ENCODE data around the gene DHDH.
"Not testable (repeated sequence)": the region's sequence is repeated elsewhere in the genome, so short reads cannot be mapped to it uniquely, and the experiment has no call there.

DHDH gene

GRCh38 chr19:48895226-48895625 lies 38.3 kb upstream of the DHDH start:
- Histone ChIP-seq H3K56ac (ENCODE audit: low read length) (peak overlapping the region; percentile 34), H3K4ac (ENCODE audit: low read depth, low read length) (no peak overlapping the region), H2BK120ac (ENCODE audit: low read depth, low read length) (no peak overlapping the region), H3K36me3 (ENCODE audit: control insufficient read depth, insufficient read depth, low read length) (no peaks in the 10 kb centered on the region), H3K18ac (ENCODE audit: low read length) (no peak overlapping the region), H2AK5ac (ENCODE audit: low read length) (no peak overlapping the region), H3K4me1 (ENCODE audit: control insufficient read depth, low read depth, low read length) (no peaks in the 10 kb centered on the region), H3K79me1 (ENCODE audit: low read length) (no peaks in the 10 kb centered on the region), H4K8ac (ENCODE audit: low read depth, low read length) (no peak overlapping the region), H3K4me3 (ENCODE audit: low read length) (no peak overlapping the region), H3K4me2 (ENCODE audit: low read length) (no peak overlapping the region), H3K27ac (ENCODE audit: low read depth, low read length) (no peak overlapping the region), H3K9ac (ENCODE audit: low read length) (no peak overlapping the region), H2BK5ac (ENCODE audit: low read length) (no peak overlapping the region), H3K27me3 (ENCODE audit: insufficient read depth, low read length, poor library complexity) (no peaks in the 10 kb centered on the region), H2BK15ac (replicated peaks; ENCODE audit: low read depth) (no peak overlapping the region), H4K5ac (ENCODE audit: low read length) (no peak overlapping the region), H3K23ac (ENCODE audit: low read length) (no peak overlapping the region), H3K79me2 (ENCODE audit: control insufficient read depth, insufficient read depth, low read length) (no peaks in the 10 kb centered on the region)
- no CpG with 5 or more reads among the region's 21 CpGs for WGBS (ENCODE audit: extremely low coverage, insufficient coverage, low lambda C conversion rate)
- no peak for DNase-seq

- no peak overlapping the region for H2BK120ac ChIP-seq (ENCODE audit: low read depth, low read length)
- peak overlapping the region; percentile 89 for H3K4ac ChIP-seq (ENCODE audit: low read depth, low read length)
- no peaks in the 10 kb centered on the region for H3K4me1 ChIP-seq (ENCODE audit: control insufficient read depth, low read depth, low read length)
- no peaks in the 10 kb centered on the region for H3K79me1 ChIP-seq (ENCODE audit: low read length)
- no peak overlapping the region for H2BK15ac ChIP-seq (replicated peaks; ENCODE audit: low read depth)
- no peak overlapping the region for H4K8ac ChIP-seq (ENCODE audit: low read depth, low read length)
- H4K5ac ChIP-seq (ENCODE audit: low read length) = no peak overlapping the region
- no peak overlapping the region for H3K4me3 ChIP-seq (ENCODE audit: low read length)
- peak overlapping the region; percentile 61 for H3K18ac ChIP-seq (ENCODE audit: low read length)
- H2BK5ac ChIP-seq (ENCODE audit: low read length) = no peak overlapping the region
- peak overlapping the region; percentile 37 for H3K56ac ChIP-seq (ENCODE audit: low read length)
- H3K23ac ChIP-seq (ENCODE audit: low read length) = no peak overlapping the region
- no CpG with 5 or more reads among the region's 25 CpGs for WGBS (ENCODE audit: extremely low coverage, insufficient coverage, low lambda C conversion rate)
- H3K9ac ChIP-seq (ENCODE audit: low read length) = peak overlapping the region; percentile 56
- no peaks in the 10 kb centered on the region for H3K27me3 ChIP-seq (ENCODE audit: insufficient read depth, low read length, poor library complexity)
- no peaks in the 10 kb centered on the region for H3K36me3 ChIP-seq (ENCODE audit: control insufficient read depth, insufficient read depth, low read length)
- H3K27ac ChIP-seq (ENCODE audit: low read depth, low read length) = no peak overlapping the region
- H3K4me2 ChIP-seq (ENCODE audit: low read length) = no peak overlapping the region
- peak; percentile 75 for DNase-seq
- no peak overlapping the region for H2AK5ac ChIP-seq (ENCODE audit: low read length)
- H3K79me2 ChIP-seq (ENCODE audit: control insufficient read depth, insufficient read depth, low read length) = peaks cover 3% of the 10 kb centered on the region
Observed at GRCh38 chr19:48896191-48896720, 37.2 kb upstream of the DHDH start.

- DNase-seq = no peak
- H2AK5ac ChIP-seq (ENCODE audit: low read length) = no peak overlapping the region
- H3K18ac ChIP-seq (ENCODE audit: low read length) = no peak overlapping the region
- WGBS (ENCODE audit: extremely low coverage, insufficient coverage, low lambda C conversion rate) = no CpG with 5 or more reads among the region's 5 CpGs
- no peak overlapping the region for H4K8ac ChIP-seq (ENCODE audit: low read depth, low read length)
- no peak overlapping the region for H2BK15ac ChIP-seq (replicated peaks; ENCODE audit: low read depth)
- no peak overlapping the region for H3K4ac ChIP-seq (ENCODE audit: low read depth, low read length)
- peaks cover 3% of the 10 kb centered on the region for H3K79me2 ChIP-seq (ENCODE audit: control insufficient read depth, insufficient read depth, low read length)
- H3K4me3 ChIP-seq (ENCODE audit: low read length) = no peak overlapping the region
- no peaks in the 10 kb centered on the region for H3K4me1 ChIP-seq (ENCODE audit: control insufficient read depth, low read depth, low read length)
- no peak overlapping the region for H2BK120ac ChIP-seq (ENCODE audit: low read depth, low read length)
- H4K5ac ChIP-seq (ENCODE audit: low read length) = no peak overlapping the region
- H3K4me2 ChIP-seq (ENCODE audit: low read length) = no peak overlapping the region
- no peak overlapping the region for H3K27ac ChIP-seq (ENCODE audit: low read depth, low read length)
- no peak overlapping the region for H3K9ac ChIP-seq (ENCODE audit: low read length)
- no peak overlapping the region for H2BK5ac ChIP-seq (ENCODE audit: low read length)
- H3K23ac ChIP-seq (ENCODE audit: low read length) = no peak overlapping the region
- no peaks in the 10 kb centered on the region for H3K79me1 ChIP-seq (ENCODE audit: low read length)
- H3K36me3 ChIP-seq (ENCODE audit: control insufficient read depth, insufficient read depth, low read length) = no peaks in the 10 kb centered on the region
- no peaks in the 10 kb centered on the region for H3K27me3 ChIP-seq (ENCODE audit: insufficient read depth, low read length, poor library complexity)
- no peak overlapping the region for H3K56ac ChIP-seq (ENCODE audit: low read length)
Observed at GRCh38 chr19:48897181-48897580, 36.3 kb upstream of the DHDH start.

- H4K8ac ChIP-seq (ENCODE audit: low read depth, low read length); H3K79me2 ChIP-seq (ENCODE audit: control insufficient read depth, insufficient read depth, low read length); H4K5ac ChIP-seq (ENCODE audit: low read length); H3K27me3 ChIP-seq (ENCODE audit: insufficient read depth, low read length, poor library complexity); H2AK5ac ChIP-seq (ENCODE audit: low read length); H3K4me1 ChIP-seq (ENCODE audit: control insufficient read depth, low read depth, low read length); H3K4me2 ChIP-seq (ENCODE audit: low read length); H3K79me1 ChIP-seq (ENCODE audit: low read length); H3K4ac ChIP-seq (ENCODE audit: low read depth, low read length); H3K36me3 ChIP-seq (ENCODE audit: control insufficient read depth, insufficient read depth, low read length); H3K9ac ChIP-seq (ENCODE audit: low read length); DNase-seq; H2BK15ac ChIP-seq (replicated peaks; ENCODE audit: low read depth); H2BK5ac ChIP-seq (ENCODE audit: low read length); H3K27ac ChIP-seq (ENCODE audit: low read depth, low read length); H2BK120ac ChIP-seq (ENCODE audit: low read depth, low read length); H3K18ac ChIP-seq (ENCODE audit: low read length); H3K23ac ChIP-seq (ENCODE audit: low read length); H3K4me3 ChIP-seq (ENCODE audit: low read length): not testable (repeated sequence)
- WGBS (ENCODE audit: extremely low coverage, insufficient coverage, low lambda C conversion rate) = no CpG with 5 or more reads among the region's 11 CpGs
- peak overlapping the region; percentile 17 for H3K56ac ChIP-seq (ENCODE audit: low read length)
Observed at GRCh38 chr19:48899386-48899749, 34.1 kb upstream of the DHDH start.

- DNase-seq = peak; percentile 99
- peak within 1 kb of the TSS; percentile 62 for H3K4me2 ChIP-seq (ENCODE audit: low read length)
- H3K23ac ChIP-seq (ENCODE audit: low read length) = peak within 1 kb of the TSS; percentile 51
- no peak within 1 kb of the TSS for H2BK15ac ChIP-seq (replicated peaks; ENCODE audit: low read depth)
- H2BK5ac ChIP-seq (ENCODE audit: low read length) = no peak within 1 kb of the TSS
- H4K5ac ChIP-seq (ENCODE audit: low read length) = no peak within 1 kb of the TSS
- H3K4ac ChIP-seq (ENCODE audit: low read depth, low read length) = peak within 1 kb of the TSS; percentile 10
- H3K27ac ChIP-seq (ENCODE audit: low read depth, low read length) = peak within 1 kb of the TSS; percentile 81
- H3K79me2 ChIP-seq (ENCODE audit: control insufficient read depth, insufficient read depth, low read length) = peaks cover 3% of the 10 kb centered on the region
- H3K36me3 ChIP-seq (ENCODE audit: control insufficient read depth, insufficient read depth, low read length) = peaks cover under 1% of the 10 kb centered on the region
- WGBS (ENCODE audit: extremely low coverage, insufficient coverage, low lambda C conversion rate) = no CpG with 5 or more reads among the region's 34 CpGs
- H3K27me3 ChIP-seq (ENCODE audit: insufficient read depth, low read length, poor library complexity) = no peaks in the 10 kb centered on the region
- no peaks in the 10 kb centered on the region for H3K79me1 ChIP-seq (ENCODE audit: low read length)
- H3K4me3 ChIP-seq (ENCODE audit: low read length) = peak within 1 kb of the TSS; percentile 86
- no peak within 1 kb of the TSS for H2BK120ac ChIP-seq (ENCODE audit: low read depth, low read length)
- H2AK5ac ChIP-seq (ENCODE audit: low read length) = no peak within 1 kb of the TSS
- peak within 1 kb of the TSS; percentile 89 for H3K9ac ChIP-seq (ENCODE audit: low read length)
- H3K4me1 ChIP-seq (ENCODE audit: control insufficient read depth, low read depth, low read length) = no peaks in the 10 kb centered on the region
- no peak within 1 kb of the TSS for H4K8ac ChIP-seq (ENCODE audit: low read depth, low read length)
- H3K56ac ChIP-seq (ENCODE audit: low read length) = peak within 1 kb of the TSS; percentile 95
- H3K18ac ChIP-seq (ENCODE audit: low read length) = peak within 1 kb of the TSS; percentile 42
Observed at GRCh38 chr19:48899781-48900476, 33.6 kb upstream of the DHDH start, which contains the start of gene NUCB1. NUCB1 (plus strand) TSS chr19:48900312; CDS start chr19:48900797, 485 bp downstream.
